ENCODE data around the gene HIPK1.

HIPK1 gene

GRCh38 chr1:113950908-113951307 is 21.8 kb downstream of the HIPK1 start:
- DNase-seq (ENCODE audit: insufficient read length, low spot score): no peak
- TF ChIP-seq, protein P1, sequence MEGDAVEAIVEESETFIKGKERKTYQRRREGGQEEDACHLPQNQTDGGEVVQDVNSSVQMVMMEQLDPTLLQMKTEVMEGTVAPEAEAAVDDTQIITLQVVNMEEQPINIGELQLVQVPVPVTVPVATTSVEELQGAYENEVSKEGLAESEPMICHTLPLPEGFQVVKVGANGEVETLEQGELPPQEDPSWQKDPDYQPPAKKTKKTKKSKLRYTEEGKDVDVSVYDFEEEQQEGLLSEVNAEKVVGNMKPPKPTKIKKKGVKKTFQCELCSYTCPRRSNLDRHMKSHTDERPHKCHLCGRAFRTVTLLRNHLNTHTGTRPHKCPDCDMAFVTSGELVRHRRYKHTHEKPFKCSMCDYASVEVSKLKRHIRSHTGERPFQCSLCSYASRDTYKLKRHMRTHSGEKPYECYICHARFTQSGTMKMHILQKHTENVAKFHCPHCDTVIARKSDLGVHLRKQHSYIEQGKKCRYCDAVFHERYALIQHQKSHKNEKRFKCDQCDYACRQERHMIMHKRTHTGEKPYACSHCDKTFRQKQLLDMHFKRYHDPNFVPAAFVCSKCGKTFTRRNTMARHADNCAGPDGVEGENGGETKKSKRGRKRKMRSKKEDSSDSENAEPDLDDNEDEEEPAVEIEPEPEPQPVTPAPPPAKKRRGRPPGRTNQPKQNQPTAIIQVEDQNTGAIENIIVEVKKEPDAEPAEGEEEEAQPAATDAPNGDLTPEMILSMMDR (IDR thresholded peaks at IDR 0.05; ENCODE audit: insufficient read depth, missing control alignments): no peak
- no peak for FAIRE-seq

DNA sequence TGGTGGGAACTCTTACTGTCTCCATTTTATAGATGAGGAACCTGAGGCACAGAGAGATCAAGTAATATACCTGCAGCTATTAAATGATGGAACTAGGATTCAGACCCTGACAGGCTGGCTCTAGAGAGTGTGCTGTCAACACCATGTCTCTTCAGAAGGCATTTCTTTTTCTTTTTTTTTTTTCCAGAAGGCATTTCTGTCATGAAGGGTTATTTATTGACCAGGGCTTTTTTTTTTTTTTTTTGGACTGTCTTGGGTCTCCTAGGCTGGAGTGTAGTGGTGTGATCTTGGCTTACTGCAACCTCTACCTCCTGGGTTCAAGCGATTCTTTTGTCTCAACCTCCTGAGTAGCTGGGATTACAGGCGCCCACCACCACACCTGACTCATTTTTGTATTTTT is 22.6 kb downstream of the HIPK1 start:
- DNase-seq (ENCODE audit: insufficient read length, low spot score) (no peak), FAIRE-seq (no peak)
- TF ChIP-seq, protein P1 (IDR thresholded peaks at IDR 0.05; ENCODE audit: insufficient read depth, missing control alignments): no peak

DNA sequence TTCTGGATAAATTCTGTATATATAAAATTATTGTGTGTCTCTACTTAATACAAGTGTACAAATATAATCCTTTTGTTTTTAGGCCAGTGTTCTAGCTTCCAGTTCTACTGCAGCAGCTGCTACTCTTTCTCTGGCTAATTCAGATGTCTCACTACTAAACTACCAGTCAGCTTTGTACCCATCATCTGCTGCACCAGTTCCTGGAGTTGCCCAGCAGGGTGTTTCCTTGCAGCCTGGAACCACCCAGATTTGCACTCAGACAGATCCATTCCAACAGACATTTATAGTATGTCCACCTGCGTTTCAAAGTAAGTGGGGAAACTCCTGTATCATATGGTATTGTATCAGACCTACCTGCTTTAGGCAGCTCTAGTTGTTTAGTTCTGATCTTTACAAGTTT is 28.9 kb downstream of the HIPK1 start:
- TF ChIP-seq, protein P1 (IDR thresholded peaks at IDR 0.05; ENCODE audit: insufficient read depth, missing control alignments): no peak
- FAIRE-seq: no peak

DNA sequence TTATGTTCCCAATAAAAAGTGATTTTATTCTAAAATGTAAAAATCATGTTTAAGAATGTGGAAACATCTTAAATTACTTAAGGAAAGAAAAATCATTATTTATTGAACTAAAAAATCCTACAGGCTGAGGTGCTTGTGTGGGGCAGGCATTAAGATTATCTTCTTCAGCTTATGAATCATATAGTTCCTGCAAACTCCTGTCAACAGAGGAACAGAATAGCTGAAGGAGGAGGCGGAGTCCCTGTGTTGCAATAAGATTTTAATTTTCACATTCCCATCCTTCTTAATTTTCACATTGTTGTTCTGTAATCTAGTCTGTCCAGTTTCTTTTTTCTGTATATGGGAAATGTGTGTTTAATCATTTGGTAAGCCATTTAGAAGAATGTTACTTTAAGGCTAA is 29.6 kb downstream of the HIPK1 start:
- FAIRE-seq (no peak), DNase-seq (ENCODE audit: insufficient read length, low spot score) (no peak)
- TF ChIP-seq, protein P1 (IDR thresholded peaks at IDR 0.05; ENCODE audit: insufficient read depth, missing control alignments): no peak

More for the DNA sequence above, 28.9 kb downstream of the HIPK1 start:
- DNase-seq (ENCODE audit: insufficient read length, low spot score): no peak

DNA sequence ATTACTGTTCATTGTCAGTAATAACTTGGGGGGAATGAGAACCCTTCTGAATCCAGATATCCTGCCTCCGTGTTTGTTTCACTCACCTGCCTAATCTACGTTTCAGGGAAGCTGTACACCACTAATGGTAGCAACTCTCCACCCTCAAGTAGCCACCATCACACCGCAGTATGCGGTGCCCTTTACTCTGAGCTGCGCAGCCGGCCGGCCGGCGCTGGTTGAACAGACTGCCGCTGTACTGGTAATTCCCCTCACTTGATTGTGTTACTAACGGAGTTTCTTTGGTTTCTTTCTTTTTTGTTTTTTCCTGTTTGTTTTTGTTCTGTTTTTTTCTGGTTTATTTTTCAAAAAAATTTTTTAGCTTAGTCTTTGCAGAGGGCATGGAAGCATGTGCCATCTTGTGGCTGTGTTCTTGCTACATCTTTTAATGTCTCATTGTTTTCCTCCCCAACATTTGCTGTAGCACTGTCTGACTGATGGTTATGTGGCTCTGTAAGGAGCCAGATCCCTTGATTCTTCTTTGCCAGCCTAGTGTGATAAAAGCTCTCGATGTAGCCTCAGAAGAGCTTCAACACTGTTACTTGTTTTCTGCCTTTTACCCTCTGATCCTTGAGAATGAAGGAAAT is 34.3 kb downstream of the HIPK1 start:
- FAIRE-seq: no peak
- no peak for DNase-seq (ENCODE audit: insufficient read length, low spot score)
- TF ChIP-seq, protein P1 (IDR thresholded peaks at IDR 0.05; ENCODE audit: insufficient read depth, missing control alignments): peak; percentile 31

- TF ChIP-seq, protein P1 (IDR thresholded peaks at IDR 0.05; ENCODE audit: insufficient read depth, missing control alignments): no peak
- no peak for DNase-seq (ENCODE audit: insufficient read length, low spot score)
- FAIRE-seq: no peak
Measured at GRCh38 chr1:113965703-113966412, 36.7 kb downstream of the HIPK1 start.

DNA sequence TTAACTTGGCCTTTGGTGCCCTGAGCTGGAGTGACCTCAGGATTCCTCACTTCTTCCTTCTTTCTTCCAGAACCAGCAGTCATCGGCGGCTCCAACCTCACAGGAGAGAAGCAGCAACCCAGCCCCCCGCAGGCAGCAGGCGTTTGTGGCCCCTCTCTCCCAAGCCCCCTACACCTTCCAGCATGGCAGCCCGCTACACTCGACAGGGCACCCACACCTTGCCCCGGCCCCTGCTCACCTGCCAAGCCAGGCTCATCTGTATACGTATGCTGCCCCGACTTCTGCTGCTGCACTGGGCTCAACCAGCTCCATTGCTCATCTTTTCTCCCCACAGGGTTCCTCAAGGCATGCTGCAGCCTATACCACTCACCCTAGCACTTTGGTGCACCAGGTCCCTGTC is 43.8 kb downstream of the HIPK1 start:
- TF ChIP-seq, protein P1 (IDR thresholded peaks at IDR 0.05; ENCODE audit: insufficient read depth, missing control alignments): no peak
- no peak for DNase-seq (ENCODE audit: insufficient read length, low spot score)
- FAIRE-seq: no peak
